ENCODE results near the gene TMEM232.

DNA sequence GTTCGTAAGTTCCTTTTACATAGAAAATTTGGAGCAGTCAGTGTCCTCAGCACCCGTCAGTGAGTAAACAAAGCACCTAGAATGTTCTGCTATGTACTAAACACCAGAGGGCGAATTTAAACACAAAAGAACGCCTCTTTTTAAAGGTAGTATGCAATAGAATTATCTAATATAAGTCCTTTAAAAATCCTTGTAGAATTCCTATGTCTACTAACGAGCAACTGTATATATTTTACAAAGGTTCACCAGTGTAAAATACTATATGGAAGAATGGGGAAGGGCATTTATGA is 499 bp upstream of the TMEM232 start:
- TF ChIP-seq CTCF (conservative IDR thresholded peaks at IDR 0.05; ENCODE audit: low read depth in 2 of 2) (peak in 1 of 2 experiments; percentile 45; a peak in 2 of 4 replicates), POLR2AphosphoS5 (IDR thresholded peaks at IDR 0.05; ENCODE audit: low read depth) (no peak)
